Natural killer cell (primary cell): Measurements from ENCODE around the gene ZNF160. TPM values are rescaled to one million over a fixed set of nuclear protein-coding genes. Genes with fewer than 3 reads are reported as not detected.

Experiments used
- ATAC-seq, 3 donors: fragments of 150-1000 bp in 2 of 3; fragments of 200-7000 bp in 1 of 3; cut with Tn5 transposase; 1 replicate in 1 of 3; 2 replicates in 2 of 3; pipeline ENCODE4 v1.10.0; 2021; ENCODE audit warnings: mild to moderate bottlenecking in 2 of 3, moderate library complexity in 2 of 3
- DNase-seq, 2 donors: peaks; one replicate each; pipeline versions ENCODE4 v3.0.0 to v3.0.0-alpha.2; 2013 to 2021; ENCODE audit warnings: mixed read lengths in 1 of 2
- H3K27ac ChIP-seq: one replicate; pipeline ENCODE4 v1.5.1; 2013; ENCODE audit warnings: mild to moderate bottlenecking, low read length
- H3K27me3 ChIP-seq: one replicate; pipeline ENCODE4 v1.6.1; 2013; ENCODE audit warnings: low read length; ENCODE audit not compliant: control insufficient read depth, insufficient read depth
- H3K36me3 ChIP-seq: one replicate; pipeline ENCODE4 v1.6.1; 2013; ENCODE audit warnings: low read length; ENCODE audit not compliant: control insufficient read depth, insufficient read depth
- H3K4me1 ChIP-seq: one replicate; pipeline ENCODE4 v1.6.1; 2013; ENCODE audit warnings: low read length; ENCODE audit not compliant: control insufficient read depth, insufficient read depth
- H3K4me3 ChIP-seq: one replicate; pipeline ENCODE4 v1.5.1; 2013; ENCODE audit warnings: low read length
- H3K9me3 ChIP-seq: one replicate; pipeline ENCODE4 v1.6.1; 2013; ENCODE audit warnings: low read length; ENCODE audit not compliant: control insufficient read depth, insufficient read depth
- H3K27ac Mint-ChIP-seq, 2 donors: one replicate each; pipeline ENCODE4 v1.8.0; 2022; ENCODE audit warnings: mild to moderate bottlenecking in 2 of 2, mixed read lengths in 2 of 2, moderate library complexity in 1 of 2
- H3K27me3 Mint-ChIP-seq, 2 donors: one replicate each; pipeline ENCODE4 v1.8.0; 2022; ENCODE audit warnings: low read depth in 2 of 2, mixed read lengths in 2 of 2
- H3K36me3 Mint-ChIP-seq: one replicate; pipeline ENCODE4 v1.8.0; 2022; ENCODE audit warnings: mixed read lengths
- H3K4me1 Mint-ChIP-seq, 2 donors: one replicate each; pipeline ENCODE4 v1.8.0; 2022; ENCODE audit warnings: mixed read lengths in 2 of 2
- H3K4me3 Mint-ChIP-seq: one replicate; pipeline ENCODE4 v1.8.0; 2022; ENCODE audit warnings: mild to moderate bottlenecking, moderate library complexity, mixed read lengths
- H3K9me3 Mint-ChIP-seq, 2 donors: one replicate each; pipeline ENCODE4 v1.8.0; 2022; ENCODE audit warnings: mixed read lengths in 2 of 2
- WGBS: methylation state at CpG from one replicate; pipeline ENCODE4 v1.1.7; 2013; ENCODE audit warnings: missing lambda C conversion rate; ENCODE audit not compliant: insufficient coverage; 5-methylcytosine and 5-hydroxymethylcytosine counted together
- intact Hi-C: fragments of 100-400 bp; cut with micrococcal nuclease; formaldehyde crosslinking; loops from one replicate; pipeline ENCODE4 v1.14.2; 2022
- total RNA-seq, 4 donors: library from RNA; stranded (reverse); fragments of 120-200 nt in 1 of 4; gene quantifications; one replicate each; pipeline versions ENCODE4 v1.2.3 to v1.2.4, GENCODE V29; 2013 to 2022
- TF ChIP-seq, protein P1 (sequence below): fragments of 200-600 bp; IDR thresholded peaks from one replicate; pipeline ENCODE4 v1.8.0; 2022; ENCODE audit warnings: antibody characterized with exemption

ZNF160 gene
- total RNA-seq, 3 donors from 2014 or later (not counting 1 experiment from before 2014, with no cell fraction given) = 43.9 to 54.9 (median 54.7) TPM

GRCh38 chr19:53079313-53079924 lies 23.8 kb downstream of the ZNF160 start:
- Histone ChIP-seq H3K36me3 (peaks cover 26% of the 10 kb centered on the region), H3K9me3 (peaks cover 8% of the 10 kb centered on the region), H3K4me3 (no peak overlapping the region), H3K27ac (no peak overlapping the region), H3K4me1 (no peaks in the 10 kb centered on the region), H3K27me3 (no peaks in the 10 kb centered on the region)
- TF ChIP-seq, protein P1, sequence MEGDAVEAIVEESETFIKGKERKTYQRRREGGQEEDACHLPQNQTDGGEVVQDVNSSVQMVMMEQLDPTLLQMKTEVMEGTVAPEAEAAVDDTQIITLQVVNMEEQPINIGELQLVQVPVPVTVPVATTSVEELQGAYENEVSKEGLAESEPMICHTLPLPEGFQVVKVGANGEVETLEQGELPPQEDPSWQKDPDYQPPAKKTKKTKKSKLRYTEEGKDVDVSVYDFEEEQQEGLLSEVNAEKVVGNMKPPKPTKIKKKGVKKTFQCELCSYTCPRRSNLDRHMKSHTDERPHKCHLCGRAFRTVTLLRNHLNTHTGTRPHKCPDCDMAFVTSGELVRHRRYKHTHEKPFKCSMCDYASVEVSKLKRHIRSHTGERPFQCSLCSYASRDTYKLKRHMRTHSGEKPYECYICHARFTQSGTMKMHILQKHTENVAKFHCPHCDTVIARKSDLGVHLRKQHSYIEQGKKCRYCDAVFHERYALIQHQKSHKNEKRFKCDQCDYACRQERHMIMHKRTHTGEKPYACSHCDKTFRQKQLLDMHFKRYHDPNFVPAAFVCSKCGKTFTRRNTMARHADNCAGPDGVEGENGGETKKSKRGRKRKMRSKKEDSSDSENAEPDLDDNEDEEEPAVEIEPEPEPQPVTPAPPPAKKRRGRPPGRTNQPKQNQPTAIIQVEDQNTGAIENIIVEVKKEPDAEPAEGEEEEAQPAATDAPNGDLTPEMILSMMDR = no peak
- Mint-ChIP-seq H3K27ac (peak overlapping the region in 1 of 2 donors; percentile 46), H3K4me3 (no peak overlapping the region), H3K4me1 (peaks cover 23 to 29% of the 10 kb centered on the region in 2 donors), H3K9me3 (peaks cover 0 to 5% of the 10 kb centered on the region in 2 donors), H3K27me3 (no peaks in the 10 kb centered on the region), H3K36me3 (peaks cover 26% of the 10 kb centered on the region)
- intact Hi-C loops = no loop called here
- DNase-seq = no peak
- 88% methylated on average over 8 of the region's 8 CpGs for WGBS
- no peak for ATAC-seq

- peaks cover 8% of the 10 kb centered on the region for H3K9me3 ChIP-seq
- Mint-ChIP-seq H3K4me1 (peaks cover 23 to 24% of the 10 kb centered on the region in 2 donors), H3K36me3 (peaks cover 33% of the 10 kb centered on the region), H3K27me3 (no peaks in the 10 kb centered on the region), H3K27ac (peak overlapping the region; percentile 7 to 46), H3K9me3 (peaks cover 2 to 8% of the 10 kb centered on the region in 2 donors), H3K4me3 (no peak overlapping the region)
- H3K27ac ChIP-seq = no peak overlapping the region
- H3K27me3 ChIP-seq = no peaks in the 10 kb centered on the region
- H3K36me3 ChIP-seq = peaks cover 31% of the 10 kb centered on the region
- intact Hi-C loops = no loop called here
- DNase-seq (no peak), ATAC-seq (no peak)
- H3K4me3 ChIP-seq = no peak overlapping the region
- TF ChIP-seq, protein P1 = no peak
- WGBS = 89% methylated on average over 1 of the region's 1 CpG
- no peaks in the 10 kb centered on the region for H3K4me1 ChIP-seq
Measured at GRCh38 chr19:53078668-53079067, 24.6 kb downstream of the ZNF160 start.

GRCh38 chr19:53076984-53077383 lies 26.2 kb downstream of the ZNF160 start:
- peaks cover 16% of the 10 kb centered on the region for H3K9me3 ChIP-seq
- Mint-ChIP-seq H3K27me3 (no peaks in the 10 kb centered on the region), H3K9me3 (peaks cover 2 to 12% of the 10 kb centered on the region in 2 donors), H3K27ac (peak overlapping the region in 1 of 2 donors; percentile 45), H3K4me3 (no peak overlapping the region), H3K4me1 (peaks cover 23 to 24% of the 10 kb centered on the region in 2 donors), H3K36me3 (peaks cover 40% of the 10 kb centered on the region)
- H3K36me3 ChIP-seq = peaks cover 42% of the 10 kb centered on the region
- no peak overlapping the region for H3K27ac ChIP-seq
- H3K4me1 ChIP-seq = no peaks in the 10 kb centered on the region
- no peaks in the 10 kb centered on the region for H3K27me3 ChIP-seq
- TF ChIP-seq, protein P1 = no peak
- intact Hi-C loops = no loop called here
- no peak overlapping the region for H3K4me3 ChIP-seq
- peak; percentile 10 to 15 for DNase-seq
- ATAC-seq = peak in 2 of 3 donors; percentile 54 to 70
- 83% methylated on average over 10 of the region's 10 CpGs for WGBS

DNA sequence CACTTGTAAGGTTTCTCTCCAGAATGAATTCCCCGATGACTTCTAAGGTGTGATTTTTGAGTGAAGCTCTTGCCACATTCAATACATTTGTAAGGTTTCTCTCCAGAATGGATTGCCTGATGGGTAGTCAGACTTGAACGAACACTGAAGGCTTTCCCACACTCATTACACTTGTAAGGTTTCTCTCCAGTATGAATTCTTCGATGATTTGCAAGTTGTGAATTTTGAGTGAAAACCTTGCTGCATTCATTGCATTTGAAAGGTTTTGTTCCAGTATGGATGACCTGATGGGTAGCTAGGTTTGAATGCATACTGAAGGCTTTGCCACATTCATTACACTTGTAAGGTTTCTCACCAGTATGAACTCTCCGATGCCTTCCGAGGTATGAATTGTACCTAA lies 34.4 kb downstream of the ZNF160 start:
- no peak overlapping the region for H3K4me3 Mint-ChIP-seq
- intact Hi-C loops = no loop called here
- TF ChIP-seq, protein P1 = no peak
- Histone ChIP-seq H3K27me3 (no peaks in the 10 kb centered on the region), H3K4me1 (no peaks in the 10 kb centered on the region), H3K36me3 (peaks cover 43% of the 10 kb centered on the region), H3K9me3 (peaks cover 78% of the 10 kb centered on the region), H3K4me3 (no peak overlapping the region), H3K27ac (no peak overlapping the region)
- no peak overlapping the region for H3K27ac Mint-ChIP-seq
- H3K9me3 Mint-ChIP-seq = peaks cover 15 to 27% of the 10 kb centered on the region in 2 donors
- H3K4me1 Mint-ChIP-seq = peaks cover 0 to 4% of the 10 kb centered on the region in 2 donors
- WGBS = 100% methylated on average over 3 of the region's 5 CpGs
- peaks cover 52% of the 10 kb centered on the region for H3K36me3 Mint-ChIP-seq
- ATAC-seq = no peak
- DNase-seq = no peak
- H3K27me3 Mint-ChIP-seq = no peaks in the 10 kb centered on the region
